C1 segment of cervical spinal cord (tissue), 14 donors: ENCODE measurements around the gene CYSRT1.

ENCODE experiments used
- DNase-seq, 14 donors: peaks; one replicate each; lab custom pipeline; 2025; lab: John Stamatoyannopoulos, UW

Gene CYSRT1

DNA sequence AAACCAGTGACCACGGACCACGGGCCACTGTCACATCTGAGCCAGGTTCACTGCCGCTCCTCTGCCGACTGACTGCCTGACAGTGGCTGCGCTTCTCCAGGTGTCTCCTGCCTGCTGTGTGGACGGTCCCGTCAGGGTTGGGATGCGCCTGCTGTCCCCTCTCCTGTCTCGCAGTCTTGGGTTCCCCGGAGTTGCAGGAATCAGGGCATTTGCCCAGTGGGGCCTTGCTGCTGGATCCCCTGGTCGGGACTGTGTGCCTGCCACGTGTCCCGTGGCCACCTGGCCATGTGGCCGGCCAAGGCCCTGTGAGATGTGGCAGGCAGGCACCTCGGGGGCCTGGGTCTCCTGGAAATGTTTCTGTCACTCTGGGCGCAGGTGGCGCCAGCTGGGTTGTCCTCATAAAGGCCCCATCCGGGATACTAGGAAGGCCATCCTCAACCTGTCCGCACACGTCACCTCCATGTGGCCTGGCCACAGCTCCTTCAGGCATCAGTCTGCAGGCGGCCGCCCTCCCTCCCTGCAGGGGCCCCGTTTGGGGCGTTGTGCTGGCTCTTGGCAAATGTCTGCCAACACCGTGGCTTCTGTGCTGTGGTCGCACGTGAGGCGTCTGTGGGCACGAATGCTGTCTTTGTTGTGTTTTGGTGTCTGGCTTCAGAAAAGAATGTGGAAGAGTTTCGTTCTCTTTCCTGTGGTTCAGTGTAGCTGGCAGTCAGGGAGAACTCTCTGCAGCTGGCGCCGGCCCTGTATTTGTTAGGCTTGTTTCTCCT, 46.1 kb downstream of the CYSRT1 start:
- DNase-seq, result no peak

DNA sequence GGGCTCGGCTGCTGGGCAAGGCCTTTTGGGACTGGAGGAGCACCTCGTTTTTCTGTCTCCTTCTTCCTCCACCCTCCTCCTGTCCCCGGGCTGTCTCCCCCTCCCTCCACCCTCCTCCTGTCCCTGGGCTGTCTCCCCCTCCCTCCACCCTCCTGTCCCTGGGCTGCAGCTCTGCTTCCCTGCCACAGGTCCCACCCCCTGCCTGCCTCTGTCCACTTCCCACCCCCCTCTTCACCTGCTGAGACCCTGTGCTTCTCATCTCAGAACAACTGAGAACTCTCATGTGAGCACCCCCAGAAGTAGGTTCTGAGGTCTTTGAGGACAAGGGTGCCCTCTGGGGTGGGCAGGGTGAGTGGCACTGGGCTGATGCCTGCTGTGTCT, 46.7 kb downstream of the CYSRT1 start:
- DNase-seq, result no peak

DNA sequence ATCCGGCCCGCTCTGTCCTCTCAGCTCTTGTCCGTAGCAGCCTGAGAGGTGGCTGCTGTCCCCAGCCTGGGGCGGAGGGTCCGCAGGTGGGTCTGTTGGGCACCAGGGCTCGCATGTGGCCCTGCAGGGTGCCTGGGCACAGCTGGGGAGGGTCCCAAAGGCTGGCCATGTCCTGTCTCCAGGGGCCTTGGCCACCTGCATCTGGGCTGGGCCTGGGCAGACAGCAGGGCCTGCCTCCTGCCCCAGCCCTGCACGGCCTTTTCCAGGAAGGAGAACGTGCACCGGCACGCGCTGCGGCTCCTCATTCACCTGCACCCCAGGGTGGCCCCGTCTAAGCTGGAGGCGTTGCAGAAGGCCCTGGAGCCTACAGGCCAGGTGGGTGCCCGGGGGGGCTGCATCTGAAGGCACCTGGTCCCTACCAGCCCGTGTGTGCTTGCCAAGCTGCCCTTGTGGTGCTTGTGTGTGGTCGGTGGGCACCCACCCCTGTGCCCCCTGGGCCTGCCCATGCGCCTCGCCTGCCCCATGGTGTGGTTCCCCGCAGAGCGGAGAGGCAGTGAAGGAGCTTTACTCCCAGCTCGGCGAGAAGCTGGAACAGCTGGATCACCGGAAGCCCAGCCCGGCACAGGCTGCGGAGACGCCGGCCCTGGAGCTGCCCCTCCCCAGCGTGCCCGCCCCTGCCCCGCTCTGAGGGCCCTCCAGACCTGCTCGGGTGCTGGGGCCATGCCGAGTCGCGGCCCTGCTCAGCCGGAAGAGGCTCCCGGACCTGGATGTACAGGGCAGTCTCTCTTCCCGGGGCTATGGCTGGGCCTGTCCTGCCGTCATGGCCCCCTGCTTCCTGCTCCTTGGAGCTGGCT, 47.5 kb downstream of the CYSRT1 start:
- no peak for DNase-seq

DNA sequence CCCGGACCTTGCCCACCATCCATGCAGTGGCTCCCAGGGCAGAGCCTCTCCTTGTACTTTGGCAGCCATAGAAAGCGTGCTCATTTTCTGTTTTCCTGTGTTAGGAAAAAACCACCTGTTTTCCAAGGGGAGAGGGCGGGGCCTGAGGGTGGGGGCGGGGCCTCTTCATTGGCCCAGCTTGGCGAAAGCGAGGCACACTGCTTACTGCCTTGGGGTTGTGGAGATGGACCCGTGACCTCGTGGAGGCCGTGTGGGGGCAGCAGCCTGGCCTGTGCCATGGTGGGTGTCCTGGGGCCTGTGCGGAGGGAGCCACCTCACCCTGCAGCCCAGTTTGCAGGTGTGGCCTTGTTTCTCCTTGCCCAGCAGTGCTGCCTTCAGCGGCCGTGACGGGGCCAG, 48.1 kb downstream of the CYSRT1 start:
- DNase-seq, result no peak

DNA sequence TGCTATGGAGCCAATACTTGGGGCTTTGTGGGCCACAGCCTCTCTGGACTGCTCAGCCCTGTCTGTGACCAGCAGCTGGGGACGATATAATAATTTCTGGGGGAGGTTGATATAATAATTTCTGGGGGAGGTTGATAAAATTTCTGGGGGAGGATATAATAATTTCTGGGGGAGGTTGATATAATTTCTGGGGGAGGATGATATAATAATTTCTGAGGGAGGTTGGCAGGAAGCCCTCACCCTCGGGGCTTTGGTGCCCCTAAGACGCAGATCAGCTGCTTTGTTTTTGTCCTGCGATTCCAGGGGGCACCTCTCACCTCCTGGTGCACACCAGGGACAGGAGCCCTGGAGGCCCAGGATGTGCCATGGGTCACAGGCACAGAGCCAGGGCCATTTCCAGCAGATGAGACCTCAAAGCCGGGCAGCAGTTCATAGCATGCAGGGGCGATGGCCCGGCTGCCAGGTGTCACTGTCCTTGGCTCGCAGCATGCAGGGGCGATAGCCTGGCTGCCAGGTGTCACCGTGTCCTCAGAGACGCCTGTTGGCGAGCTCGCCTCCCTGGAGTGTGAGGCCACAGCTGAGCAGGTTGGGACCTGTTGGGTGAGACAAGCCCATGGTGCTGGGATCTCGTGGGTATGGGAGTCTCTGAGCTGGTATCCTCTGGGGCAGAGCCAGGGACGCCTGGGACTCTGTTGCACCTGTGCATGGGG, 48.8 kb downstream of the CYSRT1 start:
- DNase-seq, result no peak

DNA sequence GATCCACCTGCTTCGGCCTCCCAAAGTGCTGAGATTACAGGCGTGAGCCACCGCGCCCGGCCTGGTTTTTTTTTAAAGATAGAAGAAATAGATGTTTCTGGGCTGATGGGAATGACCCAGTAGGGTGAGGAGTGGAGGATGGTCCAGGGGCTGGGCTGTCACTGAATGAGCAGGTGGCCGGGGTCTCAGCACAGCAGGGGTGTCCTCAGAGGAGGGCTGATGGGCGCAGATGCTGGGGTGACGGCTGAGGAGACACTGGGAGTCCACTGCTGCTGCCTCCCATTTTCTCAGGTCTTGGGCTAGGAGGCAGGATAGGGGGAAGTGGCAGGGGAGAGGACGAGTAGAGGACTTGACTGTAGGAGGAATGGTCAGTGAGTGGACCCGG, 50.2 kb downstream of the CYSRT1 start:
- DNase-seq, result no peak
